Adrenal gland (tissue), 12 donors: ENCODE data around the gene PRKCE. TPM values are rescaled to one million over a fixed set of nuclear protein-coding genes. Genes with fewer than 3 reads are reported as not detected.

ENCODE experiments used
- DNase-seq, 7 donors: peaks; one replicate each; pipeline ENCODE4 v3.0.0-alpha.2; 2019 to 2020
- H3K27ac ChIP-seq, 5 donors: fragments of 200-600 bp; sonication (generic) in 4 of 5; 1 replicate in 3 of 5; 2 replicates in 2 of 5; pipeline versions ENCODE4 v1.5.1 to v1.8.0; 2016 to 2020; ENCODE audit warnings: mild to moderate bottlenecking in 1 of 5
- H3K27me3 ChIP-seq: fragments of 200-600 bp; 2 replicates; pipeline ENCODE4 v1.8.0; 2021
- H3K36me3 ChIP-seq, 2 donors: fragments of 200-600 bp; replicated peaks in 1 of 2; 1 replicate in 1 of 2; 2 replicates in 1 of 2; pipeline versions ENCODE4 v1.5.1 to v1.8.0; 2018 to 2022
- H3K4me1 ChIP-seq, 2 donors: fragments of 200-600 bp; replicated peaks in 1 of 2; 1 replicate in 1 of 2; 2 replicates in 1 of 2; pipeline versions ENCODE4 v1.5.1 to v1.8.0; 2018 to 2021
- H3K4me3 ChIP-seq, 4 donors: fragments of 200-600 bp; sonication (generic) in 3 of 4; one replicate each; pipeline ENCODE4 v1.5.1; 2016 to 2018
- H3K9me3 ChIP-seq, 3 donors: fragments of 200-600 bp; sonication (generic) in 1 of 3; replicated peaks in 1 of 3; 1 replicate in 2 of 3; 2 replicates in 1 of 3; pipeline versions ENCODE4 v1.5.1 to v1.8.0; 2016 to 2021
- CTCF ChIP-seq, 6 experiments: fragments of 450-650 bp in 4 of 6; fragments of 200-600 bp in 2 of 6; sonication (generic) in 1 of 6; IDR thresholded peaks; 1 replicate in 5 of 6; 2 replicates in 1 of 6; pipeline versions ENCODE4 v1.5.1 to v1.8.0; 2016 to 2021; ENCODE audit warnings: antibody characterized with exemption in 6 of 6, mild to moderate bottlenecking in 2 of 6, moderate library complexity in 1 of 6
- POLR2A ChIP-seq, 2 donors: fragments of 450-650 bp; IDR thresholded peaks; one replicate each; pipeline ENCODE4 v1.6.1; 2017; ENCODE audit warnings: antibody characterized with exemption in 2 of 2, mild to moderate bottlenecking in 2 of 2, moderate library complexity in 1 of 2
- WGBS, 4 donors: extraction: QIAGEN DNeasy Blood & Tissue Kit in 2 of 4; methylation state at CpG; one replicate each; pipeline versions ENCODE4 v1.1.5 to v1.1.7; 2013 to 2017; 5-methylcytosine and 5-hydroxymethylcytosine counted together
- intact Hi-C, 2 donors: fragments of 100-400 bp; cut with DNase I; formaldehyde crosslinking; loops; one replicate each; pipeline versions ENCODE4 v1.14.1 to v1.15.0; 2022 to 2023
- polyA plus RNA-seq, 3 donors: library from polyadenylated mRNA; stranded (reverse); fragments of 200-250 nt in 2 of 3; fragments of 350-450 nt in 1 of 3; fragmentation: Illumina TruSeq in 1 of 3; extraction: RNeasy Lipid Tissue Mini Kit (QIAGEN cat#74804) in 1 of 3; gene quantifications; one replicate each; pipeline ENCODE4 v1.2.3, GENCODE V29; 2013 to 2014
- total RNA-seq, 9 donors: library from RNA; depleted of rRNA in 4 of 9; stranded (reverse); fragments of >200 nt in 4 of 9; fragments of 120-200 nt in 1 of 9; fragmentation: NEBNext Ultra II Directional in 1 of 9; extraction: Animal tissue kit (Norgen Biotek cat#: 25700) in 1 of 9; gene quantifications; one replicate each; pipeline versions ENCODE4 v1.1.0 to v1.2.4, GENCODE V29; 2013 to 2023
- donor health status: healthy with polysubstance abuse.
- donor health status: Bipolar disorder and iron deficiency.
- donor health status: DM: yes; HTN: yes; CAD: no.
- donor health status: DM: no; HTN: no; CAD: no.
- donor health status: DM: no; HTN: no; CAD: no.
- donor health status: DM: yes; HTN: yes; CAD: no.

PRKCE gene
- total and polyA plus RNA-seq, 12 donors, result 1.9 to 19.2 (median 8.0) TPM

- H3K4me1 ChIP-seq, result peaks cover 0 to 3% of the 10 kb centered on the region in 2 donors
- intact Hi-C loops, result no loop called here
- WGBS, 4 donors, result 86 to 100% (median 90%) methylated on average over 1 of the region's 1 CpG
- H3K27ac ChIP-seq, result no peak overlapping the region
- no peaks in the 10 kb centered on the region for H3K27me3 ChIP-seq
- TF ChIP-seq POLR2A (IDR thresholded peaks at IDR 0.05) (no peak), CTCF (IDR thresholded peaks at IDR 0.05) (no peak)
- no peaks in the 10 kb centered on the region for H3K9me3 ChIP-seq
- H3K4me3 ChIP-seq, result no peak overlapping the region
- no peak for DNase-seq
- no peaks in the 10 kb centered on the region for H3K36me3 ChIP-seq
Observed at GRCh38 chr2:45750484-45750883, 99.0 kb downstream of the PRKCE start.

GRCh38 chr2:45753381-45753780, 101.9 kb downstream of the PRKCE start:
- intact Hi-C loops, result no loop called here
- TF ChIP-seq CTCF (IDR thresholded peaks at IDR 0.05) (no peak), POLR2A (IDR thresholded peaks at IDR 0.05) (no peak)
- H3K27me3 ChIP-seq, result no peaks in the 10 kb centered on the region
- DNase-seq, result no peak
- no peaks in the 10 kb centered on the region for H3K4me1 ChIP-seq
- H3K4me3 ChIP-seq, result no peak overlapping the region
- no peak overlapping the region for H3K27ac ChIP-seq
- H3K9me3 ChIP-seq, result no peaks in the 10 kb centered on the region
- no peaks in the 10 kb centered on the region for H3K36me3 ChIP-seq
- 80 to 97% (median 95%) methylated on average over 4 of the region's 4 CpGs for WGBS, 4 donors

- TF ChIP-seq CTCF (IDR thresholded peaks at IDR 0.05), result no peak
- no peak for TF ChIP-seq POLR2A (IDR thresholded peaks at IDR 0.05)
- intact Hi-C loops, result no loop called here
- H3K27ac ChIP-seq, result no peak overlapping the region
- H3K4me3 ChIP-seq, result no peak overlapping the region
- DNase-seq, result no peak
- no peaks in the 10 kb centered on the region for H3K9me3 ChIP-seq
- no peaks in the 10 kb centered on the region for H3K36me3 ChIP-seq
- H3K4me1 ChIP-seq, result no peaks in the 10 kb centered on the region
- no peaks in the 10 kb centered on the region for H3K27me3 ChIP-seq
- 87 to 97% (median 94%) methylated on average over 12 of the region's 12 CpGs for WGBS, 4 donors
Observed at GRCh38 chr2:45754131-45755010, 102.9 kb downstream of the PRKCE start.

- WGBS, 4 donors, result 87 to 92% (median 91%) methylated on average over 8 of the region's 8 CpGs
- no peak for DNase-seq
- H3K9me3 ChIP-seq, result no peaks in the 10 kb centered on the region
- no peaks in the 10 kb centered on the region for H3K36me3 ChIP-seq
- H3K4me3 ChIP-seq, result no peak overlapping the region
- no peaks in the 10 kb centered on the region for H3K4me1 ChIP-seq
- TF ChIP-seq CTCF (IDR thresholded peaks at IDR 0.05), result no peak
- no peak for TF ChIP-seq POLR2A (IDR thresholded peaks at IDR 0.05)
- intact Hi-C loops, result no loop called here
- H3K27ac ChIP-seq, result no peak overlapping the region
- H3K27me3 ChIP-seq, result no peaks in the 10 kb centered on the region
Observed at GRCh38 chr2:45755585-45756335, 104.3 kb downstream of the PRKCE start.
